M059J (cell line): ENCODE data around the gene ZC3H12D. TPM values are rescaled to one million over a fixed set of nuclear protein-coding genes. Genes with fewer than 3 reads are reported as not detected.
"Not testable (repeated sequence)": the region's sequence is repeated elsewhere in the genome, so short reads cannot be mapped to it uniquely, and the experiment has no call there.

Experiments used
- DNase-seq: peaks from one replicate; pipeline ENCODE4 v3.0.0-alpha.2; 2012; ENCODE audit warnings: low read depth
- total RNA-seq: library from RNA; depleted of rRNA; stranded (reverse); fragments of >200 nt; shearing (Covaris generic); gene quantifications from 2 replicates; pipeline ENCODE4 v1.2.3, GENCODE V29; 2014

The ZC3H12D gene
- total RNA-seq, 1 experiment from 2014 or later, result 0.22 TPM

DNA sequence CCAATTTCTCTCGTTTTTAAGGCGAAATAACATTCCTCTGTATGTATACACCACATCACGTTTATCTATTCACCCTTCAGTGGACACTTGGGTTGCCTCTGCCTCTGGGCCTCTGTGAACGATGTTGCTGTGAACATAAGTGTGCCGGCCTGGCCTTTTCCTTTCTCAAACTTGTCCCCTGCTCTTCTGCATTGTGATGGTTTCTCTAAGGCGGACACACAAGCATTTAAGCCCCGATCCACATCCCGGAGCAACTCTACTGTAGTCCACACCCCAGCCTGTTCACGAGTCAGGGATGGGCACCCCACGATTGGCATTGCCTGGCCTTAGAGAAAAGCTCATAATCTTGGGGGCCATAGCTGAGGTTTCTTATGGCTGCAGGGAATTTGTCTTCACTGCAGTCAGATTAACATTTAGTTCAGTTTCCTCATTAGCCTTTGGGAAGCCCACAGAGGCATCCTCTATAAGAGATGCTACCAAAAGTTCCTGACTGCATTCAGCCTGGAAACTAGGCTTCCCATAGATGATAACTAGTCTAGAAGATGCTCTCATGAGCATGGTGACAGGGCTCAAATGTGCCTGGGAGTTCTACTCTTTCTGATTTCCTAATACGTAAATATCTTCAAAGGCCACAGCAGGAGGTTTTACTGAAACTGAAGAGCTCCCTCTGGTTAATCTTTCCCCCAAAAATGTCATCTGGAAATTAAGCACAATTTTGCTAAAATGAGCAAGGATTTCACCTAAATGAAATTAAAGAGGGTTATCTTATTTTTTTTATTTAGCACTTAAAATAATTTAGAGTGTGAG lies 762 bp downstream of the ZC3H12D start:
- DNase-seq, result no peak

DNA sequence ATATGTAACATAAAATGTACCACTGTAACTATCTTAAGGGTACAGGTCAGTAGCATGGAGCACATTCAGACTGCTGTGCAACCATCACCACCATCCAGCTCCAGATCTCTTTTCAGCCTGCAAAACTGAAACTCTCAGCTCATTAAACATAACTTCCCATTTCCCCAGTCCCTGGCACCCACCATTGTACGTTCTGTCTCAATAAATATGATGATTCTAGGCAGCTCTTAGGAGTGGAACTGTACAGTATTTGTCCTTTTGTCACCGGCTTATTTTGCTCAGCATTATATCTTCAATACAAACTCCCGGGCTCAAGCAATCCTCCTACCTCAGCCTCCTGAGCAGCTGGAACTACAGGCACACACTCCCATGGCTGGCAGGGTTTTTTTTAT lies 1.5 kb downstream of the ZC3H12D start:
- DNase-seq, result no peak

DNA sequence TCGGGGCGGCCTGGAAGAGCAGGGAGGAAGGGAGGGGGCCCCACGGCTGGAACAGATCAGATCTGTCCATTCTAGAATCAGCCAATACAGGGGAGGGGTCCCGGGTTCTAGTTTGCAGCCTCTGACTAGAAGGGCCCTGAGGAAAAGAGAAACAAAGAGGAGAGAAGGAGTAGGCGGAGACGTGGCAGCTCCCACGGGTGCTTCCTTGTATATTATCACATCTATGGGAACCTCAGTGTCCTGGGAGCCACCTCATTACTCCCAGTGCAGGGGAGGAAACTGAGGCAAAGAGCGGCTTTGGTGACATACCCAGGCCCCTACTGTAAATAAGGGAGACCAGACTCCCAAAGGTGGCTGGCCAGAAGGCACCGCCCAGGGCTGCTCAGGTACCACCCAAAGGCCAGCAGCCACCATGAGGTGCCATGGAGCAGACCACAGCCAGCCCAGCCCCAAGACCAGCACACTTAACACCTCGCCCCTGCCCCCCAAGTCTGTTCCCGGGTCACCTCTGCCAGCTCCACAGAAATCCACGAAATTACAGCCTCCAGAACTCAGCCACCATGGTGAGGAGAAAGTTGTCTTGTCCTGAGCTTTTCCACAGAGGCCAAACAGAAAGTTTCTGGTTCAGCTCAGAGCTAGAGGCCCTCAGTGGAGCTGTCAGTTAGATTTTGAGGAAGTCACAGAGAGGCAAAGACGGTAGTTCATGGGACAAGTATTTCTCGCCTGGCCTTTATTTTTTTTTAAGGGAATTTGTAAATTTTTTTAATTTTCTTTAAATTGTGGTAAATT lies 2.1 kb downstream of the ZC3H12D start:
- DNase-seq, result no peak

- DNase-seq, result no peak
Observed at GRCh38 chr6:149480502-149481280, 4.1 kb downstream of the ZC3H12D start.

DNA sequence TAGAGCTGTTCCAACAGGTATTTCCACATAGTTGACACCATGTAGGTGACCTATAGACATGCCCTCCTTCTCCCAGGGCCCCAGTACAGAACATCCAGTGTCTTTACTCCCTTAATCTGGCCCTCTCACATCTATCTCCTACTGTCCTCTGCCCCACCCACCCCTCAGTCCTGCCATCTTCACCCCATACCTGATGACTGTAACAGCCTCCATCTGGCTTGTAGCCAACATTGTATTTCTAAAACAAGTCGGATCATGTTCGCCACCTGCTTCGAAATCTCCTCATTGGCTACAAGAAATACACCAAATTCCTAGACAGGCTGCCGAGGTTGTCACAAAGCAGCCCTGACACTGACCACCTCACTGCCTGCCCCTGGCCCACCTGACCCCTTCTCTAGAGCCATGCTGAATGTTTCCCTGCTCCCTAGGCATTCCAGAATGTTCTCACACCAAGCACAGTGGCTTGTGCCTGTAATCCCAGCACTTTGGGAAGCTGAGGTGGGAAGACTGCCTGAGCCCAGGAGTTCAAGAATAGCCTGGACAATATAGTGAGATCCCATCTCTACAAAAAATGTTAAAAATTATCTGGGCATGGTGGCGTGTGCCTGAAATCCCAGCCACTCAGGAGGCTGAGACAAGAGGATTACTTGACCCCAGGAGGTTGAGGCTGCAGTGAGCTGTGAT lies 6.0 kb downstream of the ZC3H12D start:
- no peak for DNase-seq

DNA sequence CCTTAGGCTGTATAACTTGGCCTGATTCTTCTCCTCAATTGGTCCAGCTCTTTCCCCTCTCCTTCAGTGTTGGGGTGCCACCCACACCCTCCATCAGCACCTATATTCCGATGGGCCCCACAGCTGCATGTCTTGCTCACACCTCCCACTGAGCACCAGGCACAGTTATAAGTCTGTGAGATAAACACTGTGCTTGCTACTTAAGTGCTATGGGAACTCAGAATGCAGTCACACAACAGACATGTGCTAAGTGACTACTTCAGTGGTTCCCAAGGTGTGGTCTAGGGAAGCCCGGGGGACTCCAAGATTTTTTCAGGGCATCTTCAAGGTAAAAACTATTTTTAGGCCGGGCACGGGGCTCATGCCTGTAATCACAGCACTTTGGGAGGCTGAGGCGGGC lies 7.3 kb downstream of the ZC3H12D start:
- DNase-seq, result no peak

DNA sequence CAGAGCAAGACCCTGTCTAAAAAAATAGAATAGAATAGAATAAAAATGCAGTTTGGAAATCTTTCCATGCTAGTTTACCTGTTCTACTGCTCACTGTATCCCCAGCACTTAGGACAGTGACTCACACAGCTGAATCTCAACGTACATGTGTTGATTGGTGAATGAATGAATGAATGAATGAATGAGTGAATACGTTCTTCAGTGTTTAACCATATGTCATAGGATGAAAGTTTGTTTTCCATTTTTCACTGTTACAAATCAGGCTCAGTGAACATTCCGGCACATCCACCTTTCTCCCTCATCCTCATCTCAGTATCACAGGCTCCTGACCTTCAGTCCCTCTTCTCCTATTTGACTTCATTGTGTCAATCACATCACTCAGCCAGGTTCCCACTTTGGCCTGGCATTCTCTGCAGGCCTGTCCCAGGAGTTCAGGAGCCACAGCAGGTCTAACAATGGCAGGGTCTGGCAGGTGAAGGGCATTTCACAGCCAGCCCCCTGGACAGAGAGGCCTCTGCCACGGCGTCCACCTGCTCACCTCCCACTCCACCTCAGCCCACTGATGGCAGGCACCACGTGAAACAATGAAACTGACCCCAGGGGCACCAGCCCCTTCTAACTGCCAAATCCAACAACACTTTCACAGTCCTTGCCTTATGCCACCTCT lies 7.9 kb downstream of the ZC3H12D start:
- DNase-seq, result no peak

DNA sequence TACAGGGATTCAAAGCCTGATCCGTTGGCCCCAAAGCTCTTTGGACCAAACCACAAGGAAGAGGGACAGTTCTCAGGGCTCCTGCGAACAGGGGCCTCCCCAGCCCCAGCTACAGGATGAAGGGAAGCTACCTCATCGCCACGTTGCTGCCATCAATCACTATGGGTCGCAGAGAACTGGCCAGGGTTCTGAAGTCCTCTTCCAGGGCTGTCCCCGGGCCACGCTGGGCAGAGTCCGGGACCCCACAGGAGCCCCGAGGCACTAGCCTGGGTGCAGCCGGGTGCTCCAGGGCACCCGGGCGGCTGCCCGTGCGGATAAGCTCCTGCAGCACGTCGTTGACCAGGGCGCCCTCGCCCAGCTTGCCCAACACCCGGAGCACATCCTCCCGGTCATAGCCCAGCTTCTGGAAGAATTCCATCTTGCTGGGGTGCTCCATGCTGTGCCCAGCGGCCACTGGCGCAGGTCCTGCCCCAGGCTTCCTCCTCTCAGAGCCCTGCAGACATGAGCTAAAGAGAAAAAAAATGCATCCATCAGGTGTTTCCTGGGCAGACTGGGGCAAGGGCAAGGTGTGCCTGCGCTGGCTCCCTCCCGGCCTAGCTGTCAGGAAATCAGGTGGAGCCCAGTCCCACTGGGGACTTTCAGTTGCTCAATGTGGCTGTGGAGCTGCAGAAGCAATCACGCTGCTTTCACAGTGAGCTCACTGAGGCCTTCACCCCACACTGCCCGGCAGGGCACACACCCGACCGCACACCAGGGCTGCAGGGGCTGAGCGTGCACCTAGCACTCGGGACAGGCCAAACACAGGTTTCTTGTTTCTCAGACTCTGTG lies 10.5 kb downstream of the ZC3H12D start:
- no peak for DNase-seq

- DNase-seq, result no peak
Observed at GRCh38 chr6:149473080-149474052, 11.4 kb downstream of the ZC3H12D start.

DNA sequence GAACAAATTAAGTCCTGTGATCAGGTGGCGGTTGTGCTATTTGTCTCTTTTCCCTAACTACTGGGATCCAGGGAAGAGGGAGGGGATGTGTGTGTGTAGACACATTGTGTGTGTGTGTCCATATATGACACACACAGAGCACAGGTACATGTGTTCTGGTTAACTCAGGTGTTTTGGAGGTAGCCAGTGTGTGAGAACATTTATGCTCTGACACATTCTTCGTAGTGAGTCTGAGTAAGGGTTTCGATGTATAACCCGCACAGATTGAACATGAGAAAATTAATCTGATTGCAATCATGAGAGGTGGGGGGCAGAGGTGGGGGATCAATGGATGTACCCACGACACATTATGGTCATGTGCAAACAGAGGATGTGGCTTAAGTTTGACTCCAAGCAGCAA lies 12.6 kb downstream of the ZC3H12D start:
- DNase-seq, result no peak

- DNase-seq, result no peak
Observed at GRCh38 chr6:149471801-149472200, 13.0 kb downstream of the ZC3H12D start.

- DNase-seq, result no peak
Observed at GRCh38 chr6:149470948-149471347, 13.9 kb downstream of the ZC3H12D start.

DNA sequence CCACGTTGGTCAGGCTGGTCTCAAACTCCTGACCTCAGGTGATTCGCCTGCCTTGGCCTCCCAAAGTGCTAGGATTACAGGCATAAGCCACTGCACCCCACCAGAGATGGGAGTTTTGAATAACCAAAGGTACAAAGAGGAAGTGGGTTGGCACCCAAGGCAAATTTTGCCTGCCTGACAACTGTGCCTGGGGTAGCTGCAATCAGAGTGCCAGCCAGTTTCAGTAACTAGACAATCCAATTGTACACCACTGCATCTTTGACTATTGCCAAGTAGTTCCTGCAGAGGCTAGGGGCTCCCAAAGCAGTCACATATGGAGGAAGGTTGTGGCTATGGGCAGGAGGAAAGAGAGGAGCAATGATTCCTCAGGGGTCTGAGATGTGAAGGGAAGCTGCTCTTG lies 16.6 kb downstream of the ZC3H12D start:
- no peak for DNase-seq

- DNase-seq, result no peak
Observed at GRCh38 chr6:149467265-149467664, 17.5 kb downstream of the ZC3H12D start.

GRCh38 chr6:149464411-149464810 lies 20.4 kb downstream of the ZC3H12D start:
- DNase-seq, result no peak

DNA sequence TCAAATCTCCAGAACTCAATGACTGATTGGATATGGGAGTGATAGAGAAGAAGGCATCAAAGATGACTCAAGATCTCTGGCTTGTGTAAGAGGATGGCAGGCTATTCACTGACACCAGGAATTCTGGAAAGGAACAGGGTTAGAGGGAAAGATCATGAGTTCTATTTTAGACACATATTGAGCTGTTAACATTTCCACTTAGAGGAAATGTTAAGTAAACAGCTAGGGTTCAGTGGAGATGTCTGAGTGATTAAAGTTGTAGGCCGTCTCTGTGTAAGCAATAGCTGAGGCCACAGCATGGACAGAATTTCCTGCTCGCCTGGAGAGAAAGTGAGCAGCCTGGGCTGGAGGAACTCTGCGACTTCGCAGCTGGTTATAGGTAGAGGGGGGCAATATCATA lies 21.0 kb downstream of the ZC3H12D start:
- DNase-seq, result no peak

DNA sequence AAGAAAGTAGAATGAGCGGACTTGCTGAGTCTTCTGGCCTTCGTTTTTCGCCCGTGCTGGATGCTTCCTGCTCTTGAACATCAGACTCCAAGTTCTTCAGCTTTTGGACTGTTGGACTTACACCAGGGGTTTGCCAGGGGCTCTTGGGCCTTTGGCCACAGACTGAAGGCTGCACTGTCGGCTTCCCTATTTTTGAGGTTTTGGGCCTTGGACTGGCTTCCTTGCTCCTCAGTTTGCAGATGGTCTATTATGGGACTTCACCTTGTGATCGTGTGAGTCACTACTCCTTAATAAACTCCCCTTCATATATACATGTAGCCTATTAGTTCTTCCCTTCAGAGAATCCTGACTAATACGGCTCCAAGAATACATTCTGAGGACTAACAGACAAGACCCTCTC lies 22.1 kb downstream of the ZC3H12D start:
- not testable (repeated sequence) for DNase-seq

DNA sequence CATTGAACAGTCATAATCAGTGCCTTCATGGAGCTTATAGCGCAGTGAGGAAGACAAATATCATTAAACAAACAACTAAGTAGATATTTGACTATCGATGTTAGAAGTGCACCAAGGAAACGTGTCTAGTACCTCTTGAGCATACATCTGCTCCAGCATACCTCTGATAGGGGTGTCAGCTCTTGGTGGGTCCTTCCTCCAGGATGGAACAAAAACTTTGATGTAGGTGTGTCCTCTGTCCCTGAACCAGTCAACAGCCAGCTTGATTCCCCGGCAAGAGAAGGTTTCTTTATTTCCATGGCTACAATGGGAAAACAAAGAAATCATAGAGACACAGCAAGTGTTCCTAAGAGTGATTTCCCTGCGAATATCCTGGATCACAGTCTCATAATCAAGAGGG lies 23.1 kb downstream of the ZC3H12D start:
- DNase-seq, result no peak

DNA sequence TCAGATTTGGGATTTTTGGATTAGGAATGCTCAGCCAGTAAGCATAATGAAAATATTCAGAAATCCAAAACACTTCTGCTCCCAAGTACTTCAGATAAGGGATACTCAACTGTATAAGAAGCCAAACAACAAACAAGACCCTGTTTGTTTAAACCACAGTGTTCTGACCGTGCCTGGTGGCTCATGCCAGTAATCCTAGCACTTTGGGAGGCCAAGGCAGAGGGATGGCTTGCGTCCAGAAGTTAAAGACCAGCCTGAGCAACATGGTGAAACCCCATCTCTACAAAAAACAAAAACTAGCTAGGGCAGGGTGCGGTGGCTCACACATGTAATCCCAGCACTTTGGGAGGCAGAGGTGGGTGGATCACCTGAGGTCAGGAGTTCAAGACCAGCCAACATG lies 24.6 kb downstream of the ZC3H12D start:
- not testable (repeated sequence) for DNase-seq
